HG02798 (cell line): Measurements from ENCODE around the gene CGB2.
"Not testable (repeated sequence)": the region's sequence is repeated elsewhere in the genome, so short reads cannot be mapped to it uniquely, and the experiment has no call there.

Experiments
- ATAC-seq: cut with Tn5 transposase; IDR thresholded peaks from one replicate; pipeline ENCODE4 v1.9.1; 2021; ENCODE audit warnings: mild to moderate bottlenecking; ENCODE audit not compliant: unreplicated experiment, poor library complexity

The CGB2 gene

DNA sequence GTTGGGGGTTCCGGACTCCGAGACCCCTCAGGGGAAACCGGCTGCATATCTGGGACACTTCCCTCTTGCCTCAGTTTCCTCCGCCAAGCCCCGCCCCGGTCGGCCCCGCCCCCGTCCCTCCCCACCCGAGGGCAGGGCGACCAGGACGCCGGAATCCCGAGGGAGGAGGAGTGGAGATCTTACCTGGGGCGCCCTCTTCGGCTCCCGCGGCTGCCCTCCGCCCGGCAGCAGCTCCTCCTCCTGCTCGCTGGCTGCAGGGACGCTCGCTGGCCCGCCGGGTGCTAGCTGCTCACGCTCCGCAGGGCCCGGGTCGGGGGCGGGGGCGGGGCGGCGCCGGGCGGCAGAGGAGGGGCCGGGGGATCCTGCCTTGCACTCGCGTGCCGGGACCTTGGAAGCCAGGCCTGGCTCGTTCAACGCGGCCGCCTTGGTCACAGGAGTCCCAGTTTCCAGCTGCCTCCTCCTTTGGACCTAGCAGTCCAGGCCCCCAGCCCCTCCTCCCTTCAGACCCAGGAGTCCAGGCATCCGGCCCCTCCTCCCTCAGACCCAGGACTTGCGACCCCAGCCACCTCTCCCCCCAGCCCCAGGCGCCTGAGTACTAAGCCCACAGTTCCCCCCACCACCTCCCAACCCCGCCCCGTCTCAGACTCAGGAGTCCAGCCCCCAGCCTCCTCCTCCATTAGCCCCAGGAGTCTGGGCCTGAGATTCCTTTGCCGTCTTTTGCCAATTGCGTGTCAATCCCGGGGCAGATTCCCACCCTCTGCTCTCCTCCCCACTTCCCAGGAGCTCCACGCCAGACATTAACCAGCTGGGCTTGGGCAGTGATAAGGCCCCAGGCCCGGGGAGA is 33.3 kb downstream of the CGB2 start, which contains the start of gene NTF4:
Gene NTF4 (minus strand): TSS at position 51 of the 844 bp plus-strand sequence. CDS start 2,821 bp downstream, outside the sequence.
- no peak for ATAC-seq

DNA sequence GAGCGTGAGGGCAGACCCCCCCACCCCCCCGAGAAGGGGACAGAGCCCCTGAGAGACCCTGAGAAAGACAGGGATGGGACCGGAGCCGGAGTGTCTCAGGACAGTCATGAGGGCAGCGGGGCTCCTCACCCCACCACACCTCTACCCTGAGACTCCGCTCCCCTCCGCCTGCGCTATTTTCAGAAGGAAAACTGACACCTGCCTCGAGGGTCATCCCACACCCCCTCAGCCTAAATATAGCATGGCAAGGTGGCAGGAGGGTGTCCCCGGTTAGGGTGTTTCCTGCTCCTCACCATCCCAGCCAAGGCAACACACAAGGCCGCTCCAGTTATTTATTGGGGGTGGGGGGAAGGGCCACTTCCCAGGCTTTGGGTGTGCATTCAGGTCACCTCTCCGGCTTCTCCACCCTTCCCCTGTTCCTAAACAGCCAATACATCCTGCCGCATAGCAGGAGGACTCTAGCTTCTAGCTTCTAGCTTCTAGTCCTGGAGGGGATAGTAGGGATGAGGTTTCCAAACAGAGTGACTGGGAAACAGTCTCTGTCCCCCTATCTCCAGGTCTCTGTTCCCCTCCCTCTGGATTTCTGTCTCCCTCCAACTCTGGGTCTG is 34.3 kb downstream of the CGB2 start:
- ATAC-seq, result no peak

DNA sequence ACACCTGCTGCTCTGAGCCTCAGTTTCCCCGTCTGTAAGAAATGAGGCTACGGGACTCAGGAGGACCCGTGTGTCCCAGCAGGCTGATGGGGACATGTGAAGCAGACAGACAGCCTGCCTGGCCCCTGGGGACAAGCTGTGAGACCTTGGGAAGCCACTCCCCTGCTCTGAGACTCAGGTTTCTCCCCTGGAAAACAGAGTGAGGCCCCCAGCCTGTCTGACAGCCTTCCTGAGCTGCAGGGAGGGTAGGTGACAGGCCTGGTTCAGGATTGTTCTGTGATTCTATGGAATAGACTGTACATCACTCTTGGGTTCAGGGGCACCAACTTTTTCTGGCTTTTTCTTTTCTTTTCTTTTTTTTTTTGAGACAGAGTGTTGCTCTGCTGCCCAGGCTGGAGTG is 35.9 kb downstream of the CGB2 start:
- no peak for ATAC-seq

DNA sequence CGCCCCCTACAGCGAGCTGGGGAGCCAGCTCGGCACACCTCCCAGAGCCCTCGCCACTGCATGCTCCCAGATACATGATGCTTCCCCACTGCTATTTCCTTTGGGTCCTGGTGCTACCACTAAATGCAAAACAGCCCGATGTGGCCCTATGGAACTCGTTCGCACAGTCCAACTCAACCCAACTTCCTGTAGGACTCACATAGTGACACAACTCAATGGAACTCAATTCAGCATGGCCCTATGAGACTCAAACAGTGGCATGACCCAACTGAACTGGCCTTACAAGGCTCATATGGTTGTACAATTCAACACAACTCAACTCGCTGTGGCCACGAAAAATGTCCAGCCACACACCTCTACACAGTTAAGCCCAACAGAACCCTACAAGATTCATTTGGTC is 37.3 kb downstream of the CGB2 start:
- ATAC-seq, result no peak

DNA sequence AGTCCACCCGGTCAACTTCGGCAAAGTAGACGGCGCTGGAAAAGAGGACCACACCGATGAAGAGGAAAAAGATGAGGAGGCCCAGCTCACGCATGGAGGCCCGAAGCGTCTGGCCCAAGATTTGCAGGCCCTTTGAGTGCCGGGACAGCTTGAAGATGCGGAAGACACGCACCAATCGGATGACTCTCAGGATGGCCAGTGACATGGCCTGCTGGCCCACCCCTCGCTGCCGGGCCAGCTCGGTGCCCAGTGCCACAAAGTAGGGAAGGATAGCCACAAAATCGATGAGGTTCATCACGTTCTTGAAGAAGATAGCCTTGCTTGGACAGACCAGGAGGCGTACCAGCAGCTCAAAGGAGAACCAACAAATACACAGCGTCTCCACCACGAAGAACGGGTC is 38.7 kb downstream of the CGB2 start:
- no peak for ATAC-seq

DNA sequence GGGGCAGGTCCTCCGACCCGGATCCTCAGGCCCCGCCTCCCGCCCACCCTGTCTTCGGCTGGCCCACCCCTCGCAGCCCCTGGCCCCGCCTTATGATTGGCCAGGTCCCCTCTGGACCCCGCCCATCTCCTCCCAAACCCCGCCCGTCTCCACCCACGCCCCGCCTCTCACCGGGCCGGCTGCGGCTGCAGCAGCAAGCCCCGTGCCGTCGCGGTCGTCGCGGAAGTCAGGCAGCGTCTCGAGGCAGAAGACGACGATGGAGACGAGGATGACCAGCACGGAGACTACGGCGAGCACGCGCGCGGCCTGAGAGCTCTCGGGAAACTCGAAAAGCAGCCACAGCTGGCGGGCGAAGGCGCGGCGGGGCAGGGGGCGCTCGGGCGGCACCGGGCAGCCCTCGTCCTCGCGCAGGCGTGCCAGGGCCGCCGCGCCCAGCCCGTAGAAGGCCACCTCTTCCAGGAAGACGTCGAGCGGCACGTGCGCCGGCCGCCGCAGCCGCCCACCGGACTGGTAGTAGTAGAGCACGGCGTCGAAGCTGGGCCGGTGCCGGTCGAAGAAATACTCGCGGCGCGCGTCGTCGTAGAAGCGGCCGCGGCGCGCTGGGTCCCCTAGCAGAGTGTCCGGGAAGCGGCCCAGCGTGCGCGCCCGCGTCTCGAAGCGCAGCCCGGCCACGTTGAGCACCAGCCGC is 40.3 kb downstream of the CGB2 start:
- ATAC-seq, result no peak

DNA sequence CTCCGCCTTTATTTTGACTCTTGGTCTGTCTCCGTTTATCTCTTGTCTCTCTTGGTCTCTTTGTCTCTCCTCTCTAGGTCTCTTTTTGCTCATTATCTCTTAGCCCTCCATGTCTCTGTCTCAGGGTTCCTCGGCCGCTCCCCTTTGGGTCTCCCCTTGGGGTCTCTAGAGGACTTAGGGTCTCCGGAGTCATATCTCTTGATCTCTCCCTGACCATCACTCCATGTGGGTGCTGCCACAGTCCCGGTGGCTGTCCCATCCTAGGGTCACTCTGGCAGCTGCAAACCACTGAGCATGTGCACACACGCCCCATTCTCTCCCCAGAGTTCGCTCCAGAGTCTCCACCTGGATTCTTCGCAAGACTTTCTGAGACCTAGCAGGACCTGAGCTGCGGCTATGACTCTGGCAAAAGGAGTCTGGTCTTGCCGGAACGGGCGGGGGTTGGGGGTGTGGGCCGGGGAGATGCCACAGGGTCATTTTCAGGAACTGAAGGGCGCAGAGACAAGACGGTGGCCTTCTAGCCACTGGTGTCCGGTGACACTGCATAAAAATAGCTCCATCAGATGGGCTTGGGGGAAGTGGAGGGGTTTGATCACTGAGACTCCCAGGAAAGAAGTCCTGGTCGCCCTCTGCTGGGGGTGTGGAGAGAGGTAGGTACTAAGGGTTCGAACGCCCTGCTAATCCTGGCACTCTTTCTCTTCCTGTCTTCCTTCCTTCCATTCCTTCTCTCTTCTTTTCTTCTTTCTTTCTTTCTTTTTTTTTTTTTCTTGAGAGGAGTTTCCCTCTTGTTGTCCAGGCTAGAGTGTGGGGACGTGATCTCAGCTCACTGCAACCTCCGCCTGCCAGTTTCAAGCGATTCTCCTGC is 42.1 kb downstream of the CGB2 start:
- no peak for ATAC-seq

DNA sequence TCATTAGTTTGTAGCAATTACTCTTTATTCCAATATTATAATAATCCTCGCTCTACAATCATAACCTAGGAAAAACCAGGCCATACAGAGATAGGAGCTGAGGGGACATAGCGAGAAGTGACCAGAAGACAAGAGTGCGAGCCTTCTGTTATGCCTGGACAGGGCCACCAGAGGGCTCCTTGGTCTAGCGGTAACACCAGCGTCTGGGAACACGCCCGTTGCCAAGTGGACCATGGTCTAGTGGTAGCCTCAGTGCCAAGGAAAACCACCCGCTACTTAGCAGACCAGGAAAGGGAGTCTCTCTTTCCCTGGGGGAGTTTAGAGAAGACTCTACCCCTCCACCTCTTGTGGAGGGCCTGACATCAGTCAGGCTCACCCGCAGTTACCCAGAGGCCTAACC is 43.2 kb downstream of the CGB2 start:
- not testable (repeated sequence) for ATAC-seq

DNA sequence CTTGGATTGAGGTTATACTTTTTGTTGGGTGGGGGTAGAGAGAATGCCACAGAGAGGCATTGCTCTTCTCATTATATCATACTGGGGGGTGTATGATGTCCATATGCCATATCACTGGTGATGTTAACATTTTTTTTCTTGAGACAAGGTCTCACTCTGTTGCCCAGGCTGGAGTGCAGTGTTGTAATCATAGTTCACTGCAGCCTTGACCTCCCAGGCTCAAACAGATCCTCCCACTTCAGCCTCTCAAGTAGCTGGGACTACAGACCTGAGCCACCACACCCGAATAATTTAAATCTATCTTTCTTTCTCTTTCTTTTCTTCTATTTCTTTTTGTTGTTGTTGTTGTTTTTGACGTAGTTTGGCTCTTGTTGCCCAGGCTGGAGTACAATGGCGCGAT is 48.7 kb downstream of the CGB2 start:
- no peak for ATAC-seq

DNA sequence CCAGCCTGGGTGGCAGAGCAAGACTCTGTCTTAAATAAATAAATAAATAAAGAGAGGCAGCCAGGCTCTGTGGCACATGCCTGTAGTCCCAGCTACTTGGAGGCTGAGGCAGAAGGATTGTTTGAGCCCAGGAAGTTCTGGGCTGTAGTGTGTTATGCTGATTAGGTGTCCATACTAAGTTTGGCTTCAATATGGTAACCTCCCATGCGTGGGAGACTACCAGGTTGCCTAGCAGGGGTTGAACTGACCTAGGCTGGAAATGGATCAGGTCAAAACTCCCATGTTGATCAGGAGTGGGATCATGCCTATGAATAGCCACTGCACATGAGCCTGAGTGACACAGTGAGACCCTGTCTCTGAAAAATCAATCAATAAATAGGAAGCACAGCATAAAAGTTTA is 49.6 kb downstream of the CGB2 start:
- no peak for ATAC-seq
